CD14-positive monocyte (primary cell): ENCODE results near the gene WDR47. TPM values are rescaled to one million over a fixed set of nuclear protein-coding genes. Genes with fewer than 3 reads are reported as not detected.

Source experiments
- DNase-seq, 3 donors: peaks; one replicate each; pipeline ENCODE4 v3.0.0-alpha.2; 2011 to 2022
- H2AFZ ChIP-seq: 2 replicates; pipeline ENCODE4 v1.6.0; 2012; ENCODE audit warnings: mild to moderate bottlenecking, low read depth, low read length, inconsistent platforms; ENCODE audit not compliant: insufficient read depth, poor library complexity, severe bottlenecking
- H3K27ac ChIP-seq, 2 donors: 1 replicate in 1 of 2; 2 replicates in 1 of 2; pipeline ENCODE4 v1.5.1; 2012 to 2013; ENCODE audit warnings: low read length in 2 of 2, control low read depth in 1 of 2, inconsistent platforms in 1 of 2, low read depth in 1 of 2, mild to moderate bottlenecking in 1 of 2
- H3K27me3 ChIP-seq, 2 donors: one replicate each; pipeline versions ENCODE4 v1.6.0 to v1.6.1; 2011 to 2013; ENCODE audit warnings: low read length in 2 of 2; ENCODE audit not compliant: control insufficient read depth in 2 of 2, insufficient read depth in 2 of 2
- H3K36me3 ChIP-seq, 2 donors: replicated peaks in 1 of 2; 1 replicate in 1 of 2; 2 replicates in 1 of 2; pipeline versions ENCODE4 v1.5.1 to v1.6.1; 2012 to 2013; ENCODE audit warnings: low read length in 2 of 2, control low read depth in 1 of 2, inconsistent platforms in 1 of 2, mild to moderate bottlenecking in 1 of 2; ENCODE audit not compliant: insufficient read depth in 2 of 2, control insufficient read depth in 1 of 2
- H3K4me1 ChIP-seq, 2 donors: 1 replicate in 1 of 2; 2 replicates in 1 of 2; pipeline versions ENCODE4 v1.5.1 to v1.6.1; 2012 to 2013; ENCODE audit warnings: low read length in 2 of 2, control low read depth in 1 of 2, inconsistent platforms in 1 of 2, mild to moderate bottlenecking in 1 of 2, moderate library complexity in 1 of 2; ENCODE audit not compliant: insufficient read depth in 2 of 2, control insufficient read depth in 1 of 2
- H3K4me2 ChIP-seq: replicated peaks from 2 replicates; pipeline ENCODE3; 2012; ENCODE audit warnings: low read length, moderate library complexity, mild to moderate bottlenecking; ENCODE audit not compliant: poor library complexity, severe bottlenecking; ENCODE audit errors: extremely low read depth
- H3K4me3 ChIP-seq, 3 experiments: fragments of 200-600 bp in 1 of 3; sonication (generic) in 1 of 3; replicated peaks in 1 of 3; 1 replicate in 2 of 3; 2 replicates in 1 of 3; pipeline ENCODE4 v1.5.1; 2011 to 2013; ENCODE audit warnings: low read length in 3 of 3, mild to moderate bottlenecking in 3 of 3, control low read depth in 2 of 3, low read depth in 2 of 3, inconsistent platforms in 1 of 3, moderate library complexity in 1 of 3
- H3K79me2 ChIP-seq: 2 replicates; pipeline ENCODE4 v1.6.0; 2012; ENCODE audit warnings: mild to moderate bottlenecking, control low read depth, inconsistent platforms, low read length, moderate library complexity; ENCODE audit not compliant: insufficient read depth
- H3K9ac ChIP-seq: 2 replicates; pipeline ENCODE4 v1.6.0; 2017; ENCODE audit warnings: low read length, mild to moderate bottlenecking; ENCODE audit not compliant: insufficient read depth, poor library complexity, severe bottlenecking
- H3K9me3 ChIP-seq, 2 donors: replicated peaks in 1 of 2; 1 replicate in 1 of 2; 2 replicates in 1 of 2; pipeline versions ENCODE4 v1.5.1 to v1.6.1; 2012 to 2013; ENCODE audit warnings: low read length in 2 of 2, control low read depth in 1 of 2; ENCODE audit not compliant: control insufficient read depth in 1 of 2, insufficient read depth in 1 of 2
- H4K20me1 ChIP-seq: 2 replicates; pipeline ENCODE4 v1.6.0; 2012; ENCODE audit warnings: mild to moderate bottlenecking, low read length, control low read depth, moderate library complexity; ENCODE audit not compliant: insufficient read depth
- H3K27ac Mint-ChIP-seq, 7 donors: one replicate each; pipeline ENCODE4 v1.8.0; 2020; ENCODE audit warnings: mild to moderate bottlenecking in 7 of 7, mixed read lengths in 7 of 7, moderate library complexity in 6 of 7, inconsistent platforms in 2 of 7
- H3K27me3 Mint-ChIP-seq, 3 donors: one replicate each; pipeline ENCODE4 v1.8.0; 2021 to 2022; ENCODE audit warnings: low read depth in 3 of 3, mild to moderate bottlenecking in 3 of 3, mixed read lengths in 3 of 3, moderate library complexity in 3 of 3, inconsistent platforms in 1 of 3
- H3K36me3 Mint-ChIP-seq, 2 donors: one replicate each; pipeline ENCODE4 v1.8.0; 2020; ENCODE audit warnings: mixed read lengths in 2 of 2, inconsistent platforms in 1 of 2, mild to moderate bottlenecking in 1 of 2
- H3K4me1 Mint-ChIP-seq: one replicate; pipeline ENCODE4 v1.8.0; 2020; ENCODE audit warnings: mild to moderate bottlenecking, mixed read lengths
- H3K4me3 Mint-ChIP-seq, 2 donors: one replicate each; pipeline ENCODE4 v1.8.0; 2020; ENCODE audit warnings: mild to moderate bottlenecking in 2 of 2, mixed read lengths in 2 of 2, moderate library complexity in 1 of 2
- H3K9me3 Mint-ChIP-seq, 7 donors: one replicate each; pipeline ENCODE4 v1.8.0; 2020 to 2022; ENCODE audit warnings: mixed read lengths in 7 of 7, mild to moderate bottlenecking in 6 of 7, moderate library complexity in 6 of 7, inconsistent platforms in 2 of 7
- WGBS: methylation state at CpG from one replicate; pipeline ENCODE4 v1.1.5; 2013; ENCODE audit warnings: missing lambda C conversion rate; ENCODE audit not compliant: insufficient coverage; 5-methylcytosine and 5-hydroxymethylcytosine counted together
- intact Hi-C, 2 donors: fragments of 100-400 bp; cut with micrococcal nuclease; formaldehyde crosslinking; loops; one replicate each; pipeline versions ENCODE4 v1.15.0 to v1.15.1; 2023
- polyA plus RNA-seq, 3 donors: library from polyadenylated mRNA; depleted of rRNA in 1 of 3; unstranded in 2 of 3; stranded (reverse) in 1 of 3; fragments of 300-500 nt in 2 of 3; fragments of >200 nt in 1 of 3; fragmentation: Illumina TruSeq in 2 of 3; gene quantifications; 1 replicate in 2 of 3; 2 replicates in 1 of 3; pipeline ENCODE4 v1.2.3, GENCODE V29; 2012 to 2021
- small RNA-seq: library from RNA; depleted of rRNA; stranded (forward); fragments of <200 nt; gene quantifications from one replicate; pipeline ENCODE3, GENCODE V24; 2012; ENCODE audit warnings: low read depth; ENCODE audit not compliant: insufficient read length
- TF ChIP-seq, protein P1 (sequence below): fragments of 200-600 bp; IDR thresholded peaks from one replicate; pipeline ENCODE4 v1.8.0; 2022; ENCODE audit warnings: antibody characterized with exemption, mild to moderate bottlenecking

WDR47 gene
- polyA plus RNA-seq, 3 donors = 5.2 to 7.6 (median 6.0) TPM

DNA sequence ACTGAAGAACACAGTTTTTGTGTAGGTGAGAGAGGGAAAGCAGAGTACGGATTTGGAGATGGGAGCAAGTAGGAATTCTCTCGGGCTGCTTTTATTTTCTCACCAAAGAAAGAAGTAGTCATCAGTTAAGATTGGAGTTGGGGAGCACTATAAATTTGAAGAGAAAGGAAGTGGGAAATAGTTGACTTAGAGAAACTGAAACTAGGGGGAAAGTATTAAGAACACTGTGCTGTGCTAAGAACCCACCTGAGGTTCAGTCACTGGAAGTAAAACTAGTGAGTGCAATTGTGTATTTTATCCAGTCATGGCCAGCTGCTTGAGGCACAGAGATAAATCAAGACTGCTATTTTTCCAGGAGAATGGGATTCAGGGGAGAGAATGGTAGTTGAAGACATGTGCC is 116.0 kb downstream of the WDR47 start:
- peaks cover 36 to 43% of the 10 kb centered on the region in 2 donors for H3K36me3 Mint-ChIP-seq
- H3K27me3 ChIP-seq = no peaks in the 10 kb centered on the region
- intact Hi-C loops = no loop called here
- no peak overlapping the region for H3K27ac ChIP-seq
- no peaks in the 10 kb centered on the region for H3K27me3 Mint-ChIP-seq
- H3K4me2 ChIP-seq = no peak overlapping the region
- no peak overlapping the region for H3K9ac ChIP-seq
- H3K4me3 ChIP-seq = no peak overlapping the region
- 92% methylated on average over 2 of the region's 2 CpGs for WGBS
- no peaks in the 10 kb centered on the region for H4K20me1 ChIP-seq
- H3K4me1 ChIP-seq = no peaks in the 10 kb centered on the region
- H3K4me3 Mint-ChIP-seq = no peak overlapping the region
- no peaks in the 10 kb centered on the region for H3K79me2 ChIP-seq
- H2AFZ ChIP-seq = no peak overlapping the region
- TF ChIP-seq, protein P1, sequence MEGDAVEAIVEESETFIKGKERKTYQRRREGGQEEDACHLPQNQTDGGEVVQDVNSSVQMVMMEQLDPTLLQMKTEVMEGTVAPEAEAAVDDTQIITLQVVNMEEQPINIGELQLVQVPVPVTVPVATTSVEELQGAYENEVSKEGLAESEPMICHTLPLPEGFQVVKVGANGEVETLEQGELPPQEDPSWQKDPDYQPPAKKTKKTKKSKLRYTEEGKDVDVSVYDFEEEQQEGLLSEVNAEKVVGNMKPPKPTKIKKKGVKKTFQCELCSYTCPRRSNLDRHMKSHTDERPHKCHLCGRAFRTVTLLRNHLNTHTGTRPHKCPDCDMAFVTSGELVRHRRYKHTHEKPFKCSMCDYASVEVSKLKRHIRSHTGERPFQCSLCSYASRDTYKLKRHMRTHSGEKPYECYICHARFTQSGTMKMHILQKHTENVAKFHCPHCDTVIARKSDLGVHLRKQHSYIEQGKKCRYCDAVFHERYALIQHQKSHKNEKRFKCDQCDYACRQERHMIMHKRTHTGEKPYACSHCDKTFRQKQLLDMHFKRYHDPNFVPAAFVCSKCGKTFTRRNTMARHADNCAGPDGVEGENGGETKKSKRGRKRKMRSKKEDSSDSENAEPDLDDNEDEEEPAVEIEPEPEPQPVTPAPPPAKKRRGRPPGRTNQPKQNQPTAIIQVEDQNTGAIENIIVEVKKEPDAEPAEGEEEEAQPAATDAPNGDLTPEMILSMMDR = no peak
- no peaks in the 10 kb centered on the region for H3K4me1 Mint-ChIP-seq
- H3K9me3 ChIP-seq = no peaks in the 10 kb centered on the region
- H3K9me3 Mint-ChIP-seq = no peaks in the 10 kb centered on the region
- H3K36me3 ChIP-seq = peaks cover 81 to 98% of the 10 kb centered on the region in 2 donors
- no peak for DNase-seq
- no peak overlapping the region for H3K27ac Mint-ChIP-seq

Small RNA genes within 50 kb of the gene (small RNA-seq; reads per million reads assigned to genes)
- gene BX679664.1 = not detected
- gene BX679664.2 = not detected

Other genes starting within 250 kb of the WDR47 start
- not detected for gene AKNAD1, start 185.0 kb downstream of the WDR47 start, polyA plus RNA-seq
- gene GPSM2, start 165.1 kb downstream of the WDR47 start, polyA plus RNA-seq = 1 to 10 TPM; 1.2 to 4.7 (median 2.4) TPM
- gene CLCC1, start 78.6 kb downstream of the WDR47 start, polyA plus RNA-seq = 10 to 100 TPM in 1 of 3 donors, 1 to 10 TPM in 2; 7.1 to 12.9 (median 9.4) TPM
- gene TAF13, start 33.9 kb upstream of the WDR47 start, polyA plus RNA-seq = 10 to 100 TPM in 1 of 3 donors, 1 to 10 TPM in 2; 1.2 to 17.7 (median 5.2) TPM
- 10 to 100 TPM; 39.2 to 50.8 (median 43.3) TPM for gene TMEM167B, start 48.7 kb upstream of the WDR47 start, polyA plus RNA-seq
- under 1 TPM in 1 of 3 donors, not detected in 2; 0.12 TPM for gene ELAPOR1, start 72.0 kb upstream of the WDR47 start, polyA plus RNA-seq
- 100 to 1,000 TPM in 1 of 3 donors, 10 to 100 TPM in 2; 70.1 to 107 (median 99.1) TPM for gene SARS1, start 171.8 kb upstream of the WDR47 start, polyA plus RNA-seq
- gene CELSR2, start 207.4 kb upstream of the WDR47 start, polyA plus RNA-seq = under 1 TPM; 0.03 to 0.97 (median 0.04) TPM
- 10 to 100 TPM in 1 of 3 donors, 1 to 10 TPM in 2; 5.8 to 25.5 (median 7.1) TPM for gene PSRC1, start 241.0 kb upstream of the WDR47 start, polyA plus RNA-seq